ENCODE data around the gene PATJ. TPM values are rescaled to one million over a fixed set of nuclear protein-coding genes. Genes with fewer than 3 reads are reported as not detected.

Gene PATJ
- total RNA-seq, 1 experiment from 2014 or later = 47.3 TPM

GRCh38 chr1:62088439-62088838, 346.2 kb downstream of the PATJ start:
- Histone ChIP-seq H3K27ac (ENCODE audit: insufficient read length, low read depth, low read length) (no peak overlapping the region), H4K91ac (ENCODE audit: insufficient read length, low read depth, low read length) (no peak overlapping the region), H3K23ac (ENCODE audit: insufficient read length, low read depth, low read length) (no peak overlapping the region), H2BK15ac (ENCODE audit: low read depth, low read length) (no peak overlapping the region), H3T11ph (ENCODE audit: low read length) (no peak overlapping the region), H2AFZ (ENCODE audit: low read length) (no peak overlapping the region), H3K56ac (ENCODE audit: insufficient read length, low read depth, low read length) (no peak overlapping the region), H2BK5ac (ENCODE audit: insufficient read length, low read length) (no peak overlapping the region), H3K23me2 (ENCODE audit: insufficient read length, low read depth, low read length, poor library complexity, severe bottlenecking) (no peaks in the 10 kb centered on the region), H3K4me1 (ENCODE audit: insufficient read depth, low read length) (no peaks in the 10 kb centered on the region), H3K4ac (ENCODE audit: low read depth, low read length) (no peak overlapping the region), H3K18ac (ENCODE audit: insufficient read length, low read depth, low read length) (no peak overlapping the region), H3K9me3 (ENCODE audit: control insufficient read depth, low read depth, low read length) (no peaks in the 10 kb centered on the region), H3K79me1 (ENCODE audit: insufficient read depth, low read depth, low read length, poor library complexity, severe bottlenecking) (no peaks in the 10 kb centered on the region), H4K5ac (ENCODE audit: insufficient read length, low read depth, low read length) (no peak overlapping the region), H2BK120ac (ENCODE audit: low read depth, low read length, poor library complexity, severe bottlenecking) (no peak overlapping the region), H3K4me2 (ENCODE audit: insufficient read depth, insufficient read length, low read length) (no peak overlapping the region), H3K79me2 (ENCODE audit: insufficient read depth, low read length) (no peaks in the 10 kb centered on the region), H3K27me3 (ENCODE audit: insufficient read depth, low read length) (no peaks in the 10 kb centered on the region), H2AK5ac (ENCODE audit: insufficient read length, low read length) (no peak overlapping the region), H3K9ac (ENCODE audit: extremely low read depth, insufficient read length, low read length) (no peak overlapping the region), H4K20me1 (ENCODE audit: control insufficient read depth, insufficient read depth, insufficient read length) (no peaks in the 10 kb centered on the region), H2BK20ac (ENCODE audit: low read depth, low read length, poor library complexity, severe bottlenecking) (no peak overlapping the region), H2BK12ac (ENCODE audit: insufficient read length, low read depth, low read length) (no peak overlapping the region), H4K8ac (replicated peaks; ENCODE audit: insufficient read length, low read depth, low read length) (no peak overlapping the region), H3K14ac (ENCODE audit: insufficient read depth, low read length) (no peak overlapping the region)
- Mint-ChIP-seq H3K9me3 (no peaks in the 10 kb centered on the region), H3K27me3 (ENCODE audit: low read depth) (no peaks in the 10 kb centered on the region), H3K36me3 (ENCODE audit: insufficient read depth in 1 of 3, low read depth in 3 of 3) (peaks cover 4 to 31% (median 5%) of the 10 kb centered on the region in 3 experiments; a peak in 5 of 7 replicates), H3K27ac (no peak overlapping the region; a peak in 1 of 7 replicates), H3K4me3 (no peak overlapping the region), H3K4me1 (peaks cover 12 to 15% of the 10 kb centered on the region in 2 experiments)
- DNase-seq = no peak
- TF ChIP-seq CTCF (conservative IDR thresholded peaks at IDR 0.05) = no peak

Measured in H9 (cell line).